ENCODE results near the gene NAV1.

NAV1 gene

GRCh38 chr1:201551877-201552731 is 13.2 kb downstream of the NAV1 start:
- Histone ChIP-seq H3K36me3 (ENCODE audit: insufficient read depth, low read length) (no peaks in the 10 kb centered on the region), H3K27ac (ENCODE audit: low read depth, low read length) (peak overlapping the region; percentile 86), H2AFZ (ENCODE audit: low read length, unreplicated experiment) (no peak overlapping the region), H3K4me1 (ENCODE audit: control insufficient read depth, insufficient read depth, low read length, unreplicated experiment) (peaks cover 63% of the 10 kb centered on the region), H3K27me3 (ENCODE audit: insufficient read depth, low read length) (no peaks in the 10 kb centered on the region), H3K79me2 (ENCODE audit: control insufficient read depth, insufficient read depth, low read length, unreplicated experiment) (peaks cover 85% of the 10 kb centered on the region), H3K4me3 (ENCODE audit: low read depth, low read length) (no peak overlapping the region)

GRCh38 chr1:201552941-201553351 is 14.0 kb downstream of the NAV1 start:
- Histone ChIP-seq H3K79me2 (ENCODE audit: control insufficient read depth, insufficient read depth, low read length, unreplicated experiment) (peaks cover 85% of the 10 kb centered on the region), H3K4me3 (ENCODE audit: low read depth, low read length) (no peak overlapping the region), H3K4me1 (ENCODE audit: control insufficient read depth, insufficient read depth, low read length, unreplicated experiment) (peaks cover 71% of the 10 kb centered on the region), H2AFZ (ENCODE audit: low read length, unreplicated experiment) (no peak overlapping the region), H3K27ac (ENCODE audit: low read depth, low read length) (peak overlapping the region; percentile 86), H3K27me3 (ENCODE audit: insufficient read depth, low read length) (no peaks in the 10 kb centered on the region), H3K36me3 (ENCODE audit: insufficient read depth, low read length) (no peaks in the 10 kb centered on the region)

GRCh38 chr1:201553496-201554189 is 14.7 kb downstream of the NAV1 start:
- no peaks in the 10 kb centered on the region for H3K27me3 ChIP-seq (ENCODE audit: insufficient read depth, low read length)
- no peak overlapping the region for H3K4me3 ChIP-seq (ENCODE audit: low read depth, low read length)
- H3K4me1 ChIP-seq (ENCODE audit: control insufficient read depth, insufficient read depth, low read length, unreplicated experiment): peaks cover 72% of the 10 kb centered on the region
- peak overlapping the region; percentile 86 for H3K27ac ChIP-seq (ENCODE audit: low read depth, low read length)
- H3K36me3 ChIP-seq (ENCODE audit: insufficient read depth, low read length): no peaks in the 10 kb centered on the region
- H2AFZ ChIP-seq (ENCODE audit: low read length, unreplicated experiment): no peak overlapping the region
- peaks cover 86% of the 10 kb centered on the region for H3K79me2 ChIP-seq (ENCODE audit: control insufficient read depth, insufficient read depth, low read length, unreplicated experiment)

- Histone ChIP-seq H3K27me3 (ENCODE audit: insufficient read depth, low read length) (no peaks in the 10 kb centered on the region), H3K4me1 (ENCODE audit: control insufficient read depth, insufficient read depth, low read length, unreplicated experiment) (peaks cover 72% of the 10 kb centered on the region), H3K4me3 (ENCODE audit: low read depth, low read length) (no peak overlapping the region), H3K27ac (ENCODE audit: low read depth, low read length) (0 out of 2 replicates have a peak overlapping the region, but pooled peaks have one; percentile 86), H2AFZ (ENCODE audit: low read length, unreplicated experiment) (no peak overlapping the region), H3K36me3 (ENCODE audit: insufficient read depth, low read length) (no peaks in the 10 kb centered on the region), H3K79me2 (ENCODE audit: control insufficient read depth, insufficient read depth, low read length, unreplicated experiment) (peaks cover 88% of the 10 kb centered on the region)
These were observed 15.3 kb downstream of the NAV1 start for GRCh38 chr1:201554190-201554600.

- Histone ChIP-seq H3K4me1 (ENCODE audit: control insufficient read depth, insufficient read depth, low read length, unreplicated experiment) (peaks cover 75% of the 10 kb centered on the region), H3K27me3 (ENCODE audit: insufficient read depth, low read length) (no peaks in the 10 kb centered on the region), H3K79me2 (ENCODE audit: control insufficient read depth, insufficient read depth, low read length, unreplicated experiment) (peaks cover 90% of the 10 kb centered on the region), H3K36me3 (ENCODE audit: insufficient read depth, low read length) (no peaks in the 10 kb centered on the region), H2AFZ (ENCODE audit: low read length, unreplicated experiment) (no peak overlapping the region), H3K27ac (ENCODE audit: low read depth, low read length) (no peak overlapping the region), H3K4me3 (ENCODE audit: low read depth, low read length) (no peak overlapping the region)
These were observed 16.1 kb downstream of the NAV1 start for GRCh38 chr1:201554789-201555592.

GRCh38 chr1:201555593-201555945 is 16.6 kb downstream of the NAV1 start:
- no peak overlapping the region for H3K27ac ChIP-seq (ENCODE audit: low read depth, low read length)
- no peaks in the 10 kb centered on the region for H3K27me3 ChIP-seq (ENCODE audit: insufficient read depth, low read length)
- peaks cover 81% of the 10 kb centered on the region for H3K4me1 ChIP-seq (ENCODE audit: control insufficient read depth, insufficient read depth, low read length, unreplicated experiment)

GRCh38 chr1:201556841-201557571 is 18.1 kb downstream of the NAV1 start:
- Histone ChIP-seq H2AFZ (ENCODE audit: low read length, unreplicated experiment) (no peak overlapping the region), H3K27me3 (ENCODE audit: insufficient read depth, low read length) (no peaks in the 10 kb centered on the region), H3K4me1 (ENCODE audit: control insufficient read depth, insufficient read depth, low read length, unreplicated experiment) (peaks cover 81% of the 10 kb centered on the region), H3K36me3 (ENCODE audit: insufficient read depth, low read length) (no peaks in the 10 kb centered on the region), H3K27ac (ENCODE audit: low read depth, low read length) (peak overlapping the region; percentile 67), H3K4me3 (ENCODE audit: low read depth, low read length) (no peak overlapping the region), H3K79me2 (ENCODE audit: control insufficient read depth, insufficient read depth, low read length, unreplicated experiment) (peaks cover 92% of the 10 kb centered on the region)

More at GRCh38 chr1:201555593-201555945, 16.6 kb downstream of the NAV1 start:
- H3K36me3 ChIP-seq (ENCODE audit: insufficient read depth, low read length): no peaks in the 10 kb centered on the region
- H3K79me2 ChIP-seq (ENCODE audit: control insufficient read depth, insufficient read depth, low read length, unreplicated experiment): peaks cover 94% of the 10 kb centered on the region
- no peak overlapping the region for H3K4me3 ChIP-seq (ENCODE audit: low read depth, low read length)
- no peak overlapping the region for H2AFZ ChIP-seq (ENCODE audit: low read length, unreplicated experiment)

GRCh38 chr1:201557572-201557958 is 18.6 kb downstream of the NAV1 start:
- Histone ChIP-seq H2AFZ (ENCODE audit: low read length, unreplicated experiment) (no peak overlapping the region), H3K79me2 (ENCODE audit: control insufficient read depth, insufficient read depth, low read length, unreplicated experiment) (peaks cover 86% of the 10 kb centered on the region), H3K4me1 (ENCODE audit: control insufficient read depth, insufficient read depth, low read length, unreplicated experiment) (peaks cover 81% of the 10 kb centered on the region), H3K27me3 (ENCODE audit: insufficient read depth, low read length) (no peaks in the 10 kb centered on the region), H3K4me3 (ENCODE audit: low read depth, low read length) (no peak overlapping the region), H3K27ac (ENCODE audit: low read depth, low read length) (peak overlapping the region; percentile 67), H3K36me3 (ENCODE audit: insufficient read depth, low read length) (no peaks in the 10 kb centered on the region)

- peak overlapping the region; percentile 98 for H3K27ac ChIP-seq (ENCODE audit: low read depth, low read length)
- no peak overlapping the region for H3K4me3 ChIP-seq (ENCODE audit: low read depth, low read length)
- H3K79me2 ChIP-seq (ENCODE audit: control insufficient read depth, insufficient read depth, low read length, unreplicated experiment): peaks cover 77% of the 10 kb centered on the region
- H2AFZ ChIP-seq (ENCODE audit: low read length, unreplicated experiment): no peak overlapping the region
- no peaks in the 10 kb centered on the region for H3K27me3 ChIP-seq (ENCODE audit: insufficient read depth, low read length)
- H3K36me3 ChIP-seq (ENCODE audit: insufficient read depth, low read length): peaks cover 2% of the 10 kb centered on the region; the same call in 1 of the 2 replicates
- peaks cover 74% of the 10 kb centered on the region for H3K4me1 ChIP-seq (ENCODE audit: control insufficient read depth, insufficient read depth, low read length, unreplicated experiment)
These were observed 20.8 kb downstream of the NAV1 start for GRCh38 chr1:201559679-201560162.

Data from ACC112 (cell line).